H1 (cell line): Measurements from ENCODE around the gene CYBA. TPM values are rescaled to one million over a fixed set of nuclear protein-coding genes. Genes with fewer than 3 reads are reported as not detected.
A peak's percentile ranks its signal among the peaks of the same experiment; 100 is the strongest.

Experiments
- CTCF ChIA-PET: fragments of 300-600 bp; sonication (Branson Sonifier 250); formaldehyde crosslinking; loops from one replicate; lab custom pipeline; 2021; ENCODE audit not compliant: partially characterized antibody; lab: Charles Lee
- POLR2A ChIA-PET: fragments of 300-600 bp; sonication (Branson Sonifier 250); formaldehyde crosslinking; loops from one replicate; lab custom pipeline; 2021; ENCODE audit warnings: inconsistent platforms; ENCODE audit not compliant: partially characterized antibody; lab: Charles Lee
- DNase-seq, 2 experiments: peaks; one replicate each; pipeline versions ENCODE4 v3.0.0 to v3.0.0-alpha.2; 2010 to 2022; ENCODE audit warnings: low spot score in 2 of 2, low read depth in 1 of 2, mixed read lengths in 1 of 2
- FAIRE-seq: peaks from 2 replicates; lab custom pipeline; 2011; peaks lifted over from hg19 to GRCh38; lab: Jason Lieb, UNC
- H2AFZ ChIP-seq: 2 replicates; pipeline ENCODE4 v1.8.1; 2012; ENCODE audit warnings: low read length, inconsistent platforms
- H2AK5ac ChIP-seq: 2 replicates; pipeline ENCODE4 v1.6.1; 2013; ENCODE audit warnings: low read depth, low read length
- H2BK120ac ChIP-seq: replicated peaks from 2 replicates; pipeline ENCODE3; 2013; ENCODE audit warnings: low read depth, low read length, inconsistent platforms
- H2BK12ac ChIP-seq: 2 replicates; pipeline ENCODE4 v1.6.1; 2013; ENCODE audit warnings: low read depth, low read length
- H2BK15ac ChIP-seq: 2 replicates; pipeline ENCODE4 v1.6.1; 2013; ENCODE audit warnings: low read length
- H2BK20ac ChIP-seq: 2 replicates; pipeline ENCODE4 v1.6.1; 2013; ENCODE audit warnings: low read length
- H2BK5ac ChIP-seq: 2 replicates; pipeline ENCODE4 v1.6.1; 2013; ENCODE audit warnings: low read depth, low read length
- H3K14ac ChIP-seq: 2 replicates; pipeline ENCODE4 v1.6.1; 2013; ENCODE audit warnings: inconsistent platforms; ENCODE audit not compliant: insufficient read length
- H3K18ac ChIP-seq: 2 replicates; pipeline ENCODE4 v1.6.1; 2013; ENCODE audit warnings: low read length; ENCODE audit errors: extremely low read depth
- H3K23ac ChIP-seq: 2 replicates; pipeline ENCODE4 v1.6.1; 2013; ENCODE audit warnings: inconsistent platforms; ENCODE audit not compliant: insufficient read length
- H3K23me2 ChIP-seq: 2 replicates; pipeline ENCODE4 v1.6.1; 2013; ENCODE audit warnings: low read depth, low read length
- H3K27ac ChIP-seq: 2 replicates; pipeline ENCODE4 v1.6.1; 2011; ENCODE audit warnings: low read depth, low read length, inconsistent platforms
- H3K27me3 ChIP-seq, 4 experiments: replicated peaks in 1 of 4; 1 replicate in 1 of 4; 2 replicates in 3 of 4; pipeline versions ENCODE4 v1.6.1 to v1.8.1; 2011 to 2013; ENCODE audit warnings: low read length in 3 of 4, mild to moderate bottlenecking in 3 of 4, inconsistent platforms in 2 of 4, mixed read lengths in 2 of 4, moderate library complexity in 1 of 4; ENCODE audit not compliant: control insufficient read depth in 3 of 4, insufficient read depth in 3 of 4; ENCODE audit errors: extremely low read depth in 1 of 4
- H3K36me3 ChIP-seq, 4 experiments: 2 replicates each; pipeline versions ENCODE4 v1.6.1 to v1.8.1; 2011 to 2013; ENCODE audit warnings: mild to moderate bottlenecking in 4 of 4, low read length in 3 of 4, moderate library complexity in 2 of 4, control low read depth in 1 of 4, inconsistent platforms in 1 of 4; ENCODE audit not compliant: insufficient read depth in 4 of 4, control insufficient read depth in 2 of 4
- H3K4ac ChIP-seq: replicated peaks from 2 replicates; pipeline ENCODE3; 2013; ENCODE audit warnings: low read length, low read depth, mixed read lengths, inconsistent platforms; ENCODE audit not compliant: insufficient read length
- H3K4me1 ChIP-seq, 4 experiments: replicated peaks in 1 of 4; 1 replicate in 1 of 4; 2 replicates in 3 of 4; pipeline versions ENCODE4 v1.6.1 to v1.8.1; 2011 to 2013; ENCODE audit warnings: low read length in 3 of 4, inconsistent platforms in 2 of 4, mixed read lengths in 1 of 4; ENCODE audit not compliant: insufficient read depth in 4 of 4, control insufficient read depth in 3 of 4
- H3K4me2 ChIP-seq, 2 experiments: 2 replicates each; pipeline versions ENCODE4 v1.6.1 to v1.8.1; 2011 to 2013; ENCODE audit warnings: low read depth in 2 of 2, low read length in 2 of 2, control low read depth in 1 of 2, inconsistent platforms in 1 of 2, mild to moderate bottlenecking in 1 of 2; ENCODE audit not compliant: insufficient read depth in 1 of 2
- H3K4me3 ChIP-seq, 4 experiments: fragments of 200-600, 300-600 bp in 1 of 4; sonication (generic), shearing (Covaris generic), sonication (Bioruptor Twin) in 1 of 4; 2 replicates each; pipeline versions ENCODE4 v1.5.1 to v1.8.1; 2011 to 2016; ENCODE audit warnings: low read length in 4 of 4, low read depth in 3 of 4, control low read depth in 2 of 4, inconsistent platforms in 2 of 4, mild to moderate bottlenecking in 2 of 4, mixed read lengths in 1 of 4, moderate library complexity in 1 of 4; ENCODE audit not compliant: insufficient read depth in 2 of 4; ENCODE audit errors: extremely low read depth in 1 of 4
- H3K56ac ChIP-seq: replicated peaks from 2 replicates; pipeline ENCODE3; 2013; ENCODE audit warnings: low read depth, mild to moderate bottlenecking, mixed read lengths, low read length, inconsistent platforms; ENCODE audit not compliant: insufficient read length
- H3K79me1 ChIP-seq: 2 replicates; pipeline ENCODE4 v1.6.1; 2013; ENCODE audit warnings: low read depth, low read length, control low read depth
- H3K79me2 ChIP-seq, 2 experiments: 2 replicates each; pipeline versions ENCODE4 v1.6.1 to v1.8.1; 2012 to 2013; ENCODE audit warnings: low read length in 2 of 2, mild to moderate bottlenecking in 2 of 2, inconsistent platforms in 1 of 2; ENCODE audit not compliant: insufficient read depth in 2 of 2, control insufficient read depth in 1 of 2
- H3K9ac ChIP-seq, 4 experiments: replicated peaks in 1 of 4; 1 replicate in 1 of 4; 2 replicates in 3 of 4; pipeline versions ENCODE4 v1.6.1 to v1.8.1; 2011 to 2013; ENCODE audit warnings: low read depth in 3 of 4, low read length in 3 of 4, control low read depth in 2 of 4, mild to moderate bottlenecking in 2 of 4, moderate library complexity in 2 of 4, inconsistent platforms in 1 of 4; ENCODE audit errors: extremely low read depth in 1 of 4
- H3K9me3 ChIP-seq, 2 experiments: 2 replicates each; pipeline versions ENCODE4 v1.6.1 to v1.8.1; 2012 to 2013; ENCODE audit warnings: mild to moderate bottlenecking in 2 of 2, moderate library complexity in 2 of 2, control low read depth in 1 of 2, inconsistent platforms in 1 of 2, low read depth in 1 of 2, low read length in 1 of 2, mixed read lengths in 1 of 2; ENCODE audit not compliant: insufficient read depth in 2 of 2
- H4K20me1 ChIP-seq, 2 experiments: replicated peaks in 1 of 2; 2 replicates each; pipeline versions ENCODE3 to v1.8.1; 2011 to 2013; ENCODE audit warnings: inconsistent platforms in 2 of 2, low read length in 2 of 2, mild to moderate bottlenecking in 1 of 2; ENCODE audit not compliant: insufficient read depth in 2 of 2, control insufficient read depth in 1 of 2
- H4K5ac ChIP-seq: 2 replicates; pipeline ENCODE4 v1.6.1; 2013; ENCODE audit warnings: low read length, low read depth, mixed read lengths, inconsistent platforms; ENCODE audit not compliant: insufficient read length
- H4K8ac ChIP-seq: 2 replicates; pipeline ENCODE4 v1.8.0; 2013; ENCODE audit warnings: mild to moderate bottlenecking, moderate library complexity, low read length, inconsistent platforms; ENCODE audit not compliant: insufficient read depth; ENCODE audit errors: extremely low read depth
- H4K91ac ChIP-seq: replicated peaks from 2 replicates; pipeline ENCODE3; 2013; ENCODE audit warnings: low read length, mixed read lengths, inconsistent platforms; ENCODE audit not compliant: insufficient read length
- ATF2 ChIP-seq: IDR thresholded peaks from 2 replicates; pipeline ENCODE4 v1.6.1; 2012; ENCODE audit warnings: low read length, inconsistent platforms
- CBX8 ChIP-seq: fragments of 300-800, 300-1000 bp; sonication (generic); IDR thresholded peaks from 2 replicates; pipeline ENCODE4 v1.7.1; 2016; ENCODE audit warnings: low read depth, low read length, borderline replicate concordance
- CTCF ChIP-seq, 3 experiments: IDR thresholded peaks; 1 replicate in 2 of 3; 2 replicates in 1 of 3; pipeline versions ENCODE4 v1.5.1 to v1.6.1; 2011; ENCODE audit warnings: low read length in 3 of 3, mild to moderate bottlenecking in 3 of 3, inconsistent platforms in 2 of 3, low read depth in 1 of 3, moderate library complexity in 1 of 3; ENCODE audit not compliant: insufficient read depth in 1 of 3; ENCODE audit errors: control extremely low read depth in 1 of 3
- RAD21 ChIP-seq, 2 experiments: IDR thresholded peaks in 1 of 2; conservative IDR thresholded peaks in 1 of 2; 2 replicates each; pipeline ENCODE4 v1.6.1; 2011; ENCODE audit warnings: low read depth in 2 of 2, low read length in 2 of 2, improper control_type of control experiment in 1 of 2, inconsistent platforms in 1 of 2, mild to moderate bottlenecking in 1 of 2, moderate library complexity in 1 of 2
- RNF2 ChIP-seq: fragments of 200-900, 300-1000 bp; sonication (generic); IDR thresholded peaks from 2 replicates; pipeline ENCODE4 v1.7.1; 2016; ENCODE audit warnings: borderline replicate concordance, low read depth, mild to moderate bottlenecking, antibody characterized with exemption, low read length; ENCODE audit not compliant: poor library complexity, severe bottlenecking; ENCODE audit errors: missing control alignments
- SAP30 ChIP-seq: fragments of 300-600 bp; sonication (generic); IDR thresholded peaks from 2 replicates; pipeline ENCODE4 v1.7.1; 2012; ENCODE audit warnings: low read length, moderate library complexity, mild to moderate bottlenecking, inconsistent platforms; ENCODE audit not compliant: insufficient read depth, insufficient replicate concordance
- TCF12 ChIP-seq: IDR thresholded peaks from 2 replicates; pipeline ENCODE4 v1.6.1; 2011; ENCODE audit warnings: low read depth, mild to moderate bottlenecking, low read length
- WGBS, 2 experiments: shearing (Covaris generic) in 1 of 2; methylation state at CpG; one replicate each; pipeline versions ENCODE4 v1.1.6 to v1.1.7; 2013 to 2015; ENCODE audit warnings: low lambda C conversion rate in 2 of 2, mixed read lengths in 2 of 2, inconsistent platforms in 1 of 2, low coverage in 1 of 2, missing lambda C conversion rate in 1 of 2; ENCODE audit not compliant: insufficient replicate concordance in 2 of 2, insufficient coverage in 1 of 2, insufficient read length in 1 of 2; ENCODE audit errors: extremely low coverage in 1 of 2, missing lambda C conversion rate in 1 of 2; 5-methylcytosine and 5-hydroxymethylcytosine counted together
- polyA plus RNA-seq, 7 experiments: library from polyadenylated mRNA; depleted of rRNA in 3 of 7; stranded (reverse) in 5 of 7; unstranded in 2 of 7; fragments of >200 nt in 5 of 7; fragments of 200-250 nt in 2 of 7; gene quantifications; 1 replicate in 5 of 7; 2 replicates in 1 of 7; 4 replicates in 1 of 7; pipeline versions ENCODE4 v1.2.1 to v1.2.3, GENCODE V29; 2011 to 2013; ENCODE audit warnings: missing spikeins in 2 of 7, mixed read lengths in 2 of 7
- total RNA-seq: library from RNA; stranded (reverse); fragmentation: NEBNext Ultra II Directional; extraction: Animal tissue kit (Norgen Biotek cat#: 25700); gene quantifications from 2 replicates; pipeline ENCODE4 v1.2.1, GENCODE V29; 2021

The CYBA gene
- total and polyA plus RNA-seq, 2 of the 8 experiments (the other 6 are each of a cell fraction or from before 2014, with no cell fraction given), result 136 to 254 TPM

GRCh38 chr16:88610080-88610479, 40.8 kb downstream of the CYBA start:
- Histone ChIP-seq H2BK20ac (no peak overlapping the region), H2BK120ac (no peak overlapping the region), H4K5ac (no peak overlapping the region), H3K14ac (no peak overlapping the region), H3K4me1 (peaks cover 0 to 10% (median 4%) of the 10 kb centered on the region in 4 experiments; a peak in 3 of 7 replicates), H3K4me3 (no peak overlapping the region), H3K23me2 (peaks cover 5% of the 10 kb centered on the region; the same call in 1 of the 2 replicates), H3K4ac (no peak overlapping the region), H2BK5ac (no peak overlapping the region), H4K20me1 (peaks cover 6 to 25% of the 10 kb centered on the region in 2 experiments), H4K91ac (no peak overlapping the region), H2AK5ac (no peak overlapping the region), H2BK12ac (no peak overlapping the region), H3K9me3 (no peaks in the 10 kb centered on the region), H3K27me3 (no peaks in the 10 kb centered on the region), H3K27ac (no peak overlapping the region), H4K8ac (no peak overlapping the region), H3K56ac (no peak overlapping the region), H2BK15ac (no peak overlapping the region), H3K23ac (no peak overlapping the region)
- CTCF ChIA-PET, result interaction anchor here (0.6 to 6.1 kb wide), 23 partner anchors 8 to 1286 kb away, joined by 3 to 89 read pairs (median 4); partner anchors contain the start of genes IL17C and ZC3H18
- DNase-seq (no peak), FAIRE-seq (peak; percentile 24)
- POLR2A ChIA-PET, result interaction anchor here (0.7 to 2.4 kb wide), 7 partner anchors 8 to 36 kb away, joined by 3 to 11 read pairs (median 5); partner anchors contain the start of gene IL17C
- TF ChIP-seq CTCF (IDR thresholded peaks at IDR 0.05; ENCODE audit: control extremely low read depth in 1 of 3, insufficient read depth in 1 of 3, low read depth in 1 of 3, low read length in 3 of 3) (peak; percentile 44 to 71 (median 48)), RAD21 (IDR thresholded peaks at IDR 0.05 in 1 of 2, conservative IDR thresholded peaks at IDR 0.05 in 1 of 2; ENCODE audit: low read depth in 2 of 2, low read length in 2 of 2) (peak; percentile 39 to 58), RNF2 (no peak), ATF2 (no peak), CBX8 (no peak), SAP30 (no peak), TCF12 (peak; percentile 54; the same call in 1 of the 2 replicates)
- TF ChIP-seq, all 59 proteins: peak for 3
- 84% methylated on average over 6 of the region's 6 CpGs; no CpG with 5 or more reads in 1 of the 2 experiments for WGBS, 2 experiments
- Histone ChIP-seq H3K9ac (0 out of 7 replicates have a peak overlapping the region, but pooled peaks of 2 of the 4 experiments have one; percentile 2 to 4), H3K79me1 (peaks cover 8% of the 10 kb centered on the region), H3K18ac (no peak overlapping the region), H3K4me2 (no peak overlapping the region; a peak in 1 of 4 replicates), H3K79me2 (peaks cover 0 to 2% of the 10 kb centered on the region in 2 experiments; a peak in 1 of 4 replicates), H3K36me3 (peaks cover 2 to 24% (median 7%) of the 10 kb centered on the region in 4 experiments; a peak in 4 of 8 replicates), H2AFZ (no peak overlapping the region)
